ENCODE results near the gene MSANTD3. TPM values are rescaled to one million over a fixed set of nuclear protein-coding genes. Genes with fewer than 3 reads are reported as not detected.

Gene MSANTD3
- total and polyA plus RNA-seq, 9 of the 15 experiments (the other 6 are each of a cell fraction or from before 2014, with no cell fraction given): 9.4 to 28.7 (median 22.3) TPM

DNA sequence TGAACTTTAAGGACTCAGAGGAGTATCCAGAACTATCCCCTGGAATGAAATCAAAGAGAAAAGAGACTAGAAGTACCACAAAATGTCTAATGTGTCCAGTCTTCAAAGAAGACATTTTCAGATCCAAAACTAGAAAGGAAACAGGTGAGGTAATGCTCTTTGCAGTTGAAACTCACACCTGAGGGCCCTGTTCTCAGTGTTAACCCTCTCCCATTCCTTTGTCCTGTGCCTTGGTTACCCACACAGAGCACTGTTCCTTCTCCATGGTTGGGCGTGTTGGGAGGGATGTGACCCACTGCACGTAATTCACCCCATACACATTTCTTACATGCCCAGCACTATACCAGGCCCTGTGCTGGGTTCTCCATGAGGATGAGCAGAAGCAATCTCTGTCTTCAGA, 21.3 kb downstream of the MSANTD3 start:
- H3K4me1 ChIP-seq (replicated peaks in 1 of 2; ENCODE audit: control insufficient read depth in 2 of 2, insufficient read depth in 2 of 2, low read length in 2 of 2): no peaks in the 10 kb centered on the region
- H3K27ac ChIP-seq (ENCODE audit: extremely low read depth, low read depth, low read length): no peak overlapping the region
- TF ChIP-seq ZNF561 (CRISPR knock-in tag; conservative IDR thresholded peaks at IDR 0.05): no peak
- no peak for TF ChIP-seq NCOA2 (IDR thresholded peaks at IDR 0.05; ENCODE audit: partially characterized antibody in 2 of 2)
- no peak for TF ChIP-seq GABPB2 (CRISPR knock-in tag; conservative IDR thresholded peaks at IDR 0.05)
- no peak for TF ChIP-seq GATAD2B (IDR thresholded peaks at IDR 0.05; ENCODE audit: borderline replicate concordance)
- no peak for TF ChIP-seq NFE2L1 (tag; IDR thresholded peaks at IDR 0.05; ENCODE audit: borderline replicate concordance, low read depth)
- TF ChIP-seq ZNF253 (CRISPR knock-in tag; conservative IDR thresholded peaks at IDR 0.05): no peak
- TF ChIP-seq SMAD4 (CRISPR knock-in tag; conservative IDR thresholded peaks at IDR 0.05): no peak
- no peak for TF ChIP-seq FOXJ2 (tag; IDR thresholded peaks at IDR 0.05)
- TF ChIP-seq, protein P1, sequence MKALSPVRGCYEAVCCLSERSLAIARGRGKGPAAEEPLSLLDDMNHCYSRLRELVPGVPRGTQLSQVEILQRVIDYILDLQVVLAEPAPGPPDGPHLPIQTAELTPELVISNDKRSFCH (CRISPR knock-in tag; IDR thresholded peaks at IDR 0.05): no peak
- TF ChIP-seq, protein P1 (tag; IDR thresholded peaks at IDR 0.05): no peak
- TF ChIP-seq ZNF121 (CRISPR knock-in tag; conservative IDR thresholded peaks at IDR 0.05): no peak
- TF ChIP-seq EWSR1 (IDR thresholded peaks at IDR 0.05; ENCODE audit: borderline replicate concordance, low read depth, partially characterized antibody): no peak
- WGBS (ENCODE audit: insufficient coverage, low coverage, missing lambda C conversion rate): 94% methylated on average over 2 of the region's 2 CpGs
- H3K4me3 ChIP-seq: no peak overlapping the region
- ChIA-PET POLR2A (interaction anchor here (1.3 kb wide), 1 partner anchor 19 kb away, joined by 3 read pairs; no protein-coding TSS in a partner anchor), CTCF (ENCODE audit: low intra/inter-chr PET ratio) (no interaction called here)
- no TSS peak for BruUV-seq (replicated peaks)
- H4K20me1 ChIP-seq (replicated peaks; ENCODE audit: control insufficient read depth, insufficient read depth, low read length): no peaks in the 10 kb centered on the region
- 0 out of 3 replicates have a peak, but pooled peaks cover 4% of the 10 kb centered on the region for H3K79me2 ChIP-seq (ENCODE audit: control insufficient read depth, insufficient read depth, low read length)
- no peak for DNase-seq (ENCODE audit: extremely low read depth in 1 of 4, low spot score in 3 of 4)
- no peaks in the 10 kb centered on the region for H3K27me3 ChIP-seq (ENCODE audit: control insufficient read depth in 2 of 2, insufficient read depth in 2 of 2, low read length in 2 of 2)
- ATAC-seq: no peak
- peaks cover 35% of the 10 kb centered on the region; the same call in 2 of the 3 replicates for H3K36me3 ChIP-seq (ENCODE audit: control insufficient read depth, insufficient read depth, low read length)
- intact Hi-C loops (cut with micrococcal nuclease) (no loop called here), in situ Hi-C loops (cut with MboI) (no loop called here)
- H3K9me1 ChIP-seq (ENCODE audit: control insufficient read depth, insufficient read depth, low read length): no peaks in the 10 kb centered on the region
- H2AFZ ChIP-seq (ENCODE audit: low read depth, low read length): no peak overlapping the region
- FAIRE-seq: no peak
- H3K9me3 ChIP-seq (replicated peaks; ENCODE audit: control insufficient read depth, insufficient read depth, low read depth, low read length): no peaks in the 10 kb centered on the region
- H3K4me2 ChIP-seq (ENCODE audit: insufficient read depth, low read length): no peak overlapping the region
- no peak overlapping the region for H3K9ac ChIP-seq (ENCODE audit: insufficient read depth in 1 of 2, low read depth in 2 of 2, low read length in 2 of 2)

Measured in K562 (cell line).